ENCODE results near the gene CRAT. TPM values are rescaled to one million over a fixed set of nuclear protein-coding genes. Genes with fewer than 3 reads are reported as not detected.

Gene CRAT
- total and polyA plus RNA-seq, 2 experiments from 2014 or later: 4.6 to 9.9 TPM

- TF ChIP-seq CTCF (conservative IDR thresholded peaks at IDR 0.05; ENCODE audit: low read depth in 2 of 2): no peak
Measured at GRCh38 chr9:129068110-129068509, 42.5 kb downstream of the CRAT start (continued).

GRCh38 chr9:129064499-129064908 lies 46.1 kb downstream of the CRAT start:
- DNase-seq (ENCODE audit: low spot score) (no peak), ATAC-seq (no peak)
- H3K27ac Mint-ChIP-seq: no peak overlapping the region
- H3K4me2 ChIP-seq: no peak overlapping the region
- no peak overlapping the region for H3K27ac ChIP-seq (ENCODE audit: low read depth)
- peaks cover 48% of the 10 kb centered on the region for H3K36me3 Mint-ChIP-seq (ENCODE audit: low read depth)
- H3K4me3 Mint-ChIP-seq: no peak overlapping the region
- peaks cover 3% of the 10 kb centered on the region for H3K27me3 Mint-ChIP-seq (ENCODE audit: insufficient read depth, low read depth, poor library complexity)
- no peaks in the 10 kb centered on the region for H3K9me2 ChIP-seq (ENCODE audit: insufficient read depth)
- TF ChIP-seq CTCF (conservative IDR thresholded peaks at IDR 0.05; ENCODE audit: low read depth in 2 of 2) (no peak), NANOG (IDR thresholded peaks at IDR 0.05; ENCODE audit: borderline replicate concordance) (no peak), CREB1 (CRISPR knock-in tag; IDR thresholded peaks at IDR 0.05; ENCODE audit: low read depth) (no peak), ZNF331 (CRISPR knock-in tag; IDR thresholded peaks at IDR 0.05; ENCODE audit: low read depth) (no peak), JUNB (IDR thresholded peaks at IDR 0.05; ENCODE audit: unreplicated experiment) (no peak), ZNF462 (CRISPR knock-in tag; IDR thresholded peaks at IDR 0.05) (no peak), EZH2 (IDR thresholded peaks at IDR 0.05; ENCODE audit: low read depth, unreplicated experiment) (no peak), STAT1 (IDR thresholded peaks at IDR 0.05; ENCODE audit: unreplicated experiment) (no peak), EZH2phosphoT487 (IDR thresholded peaks at IDR 0.05; ENCODE audit: unreplicated experiment) (no peak), ZNF114 (CRISPR knock-in tag; IDR thresholded peaks at IDR 0.05) (no peak), REST (IDR thresholded peaks at IDR 0.05; ENCODE audit: unreplicated experiment) (no peak), POLR2AphosphoS5 (IDR thresholded peaks at IDR 0.05; ENCODE audit: low read depth) (no peak)
- no peaks in the 10 kb centered on the region for H3K27me3 ChIP-seq (ENCODE audit: insufficient read depth)
- H3F3A ChIP-seq (replicated peaks; ENCODE audit: low read depth): no peaks in the 10 kb centered on the region
- H2AFZ ChIP-seq: no peak overlapping the region
- H3K9me3 Mint-ChIP-seq: no peaks in the 10 kb centered on the region
- no peaks in the 10 kb centered on the region for H3K79me2 ChIP-seq (replicated peaks; ENCODE audit: insufficient read depth)
- peaks cover 5% of the 10 kb centered on the region; the same call in 2 of the 3 replicates for H3K4me1 Mint-ChIP-seq
- H3K4me3 ChIP-seq: no peak overlapping the region
- no peaks in the 10 kb centered on the region; the same call in 1 of the 2 replicates for H3K36me3 ChIP-seq (ENCODE audit: insufficient read depth)
- no peaks in the 10 kb centered on the region for H3K4me1 ChIP-seq (ENCODE audit: insufficient read depth)
- H4K20me1 ChIP-seq (replicated peaks; ENCODE audit: insufficient read depth): no peaks in the 10 kb centered on the region

All from GM23338 (cell line).